Muscle layer of duodenum (tissue), 2 donors: Measurements from ENCODE around the gene PFKL.

Experiments
- H3K27ac ChIP-seq: one replicate; pipeline ENCODE4 v1.7.0; 2013; ENCODE audit warnings: mild to moderate bottlenecking, low read length
- H3K27me3 ChIP-seq: one replicate; pipeline ENCODE4 v1.7.0; 2013; ENCODE audit warnings: low read depth, mild to moderate bottlenecking, control low read depth, low read length
- H3K36me3 ChIP-seq, 2 donors: one replicate each; pipeline ENCODE4 v1.7.0; 2013; ENCODE audit warnings: low read length in 2 of 2, control low read depth in 1 of 2, mild to moderate bottlenecking in 1 of 2; ENCODE audit not compliant: insufficient read depth in 2 of 2, control insufficient read depth in 1 of 2
- H3K4me1 ChIP-seq, 2 donors: one replicate each; pipeline ENCODE4 v1.7.0; 2013; ENCODE audit warnings: low read length in 2 of 2, mild to moderate bottlenecking in 2 of 2, control low read depth in 1 of 2, moderate library complexity in 1 of 2; ENCODE audit not compliant: insufficient read depth in 2 of 2, control insufficient read depth in 1 of 2
- H3K4me3 ChIP-seq, 2 donors: one replicate each; pipeline ENCODE4 v1.7.0; 2013; ENCODE audit warnings: low read length in 2 of 2, low read depth in 1 of 2, mild to moderate bottlenecking in 1 of 2
- H3K9me3 ChIP-seq, 2 donors: one replicate each; pipeline ENCODE4 v1.7.0; 2013; ENCODE audit warnings: low read length in 2 of 2, control low read depth in 1 of 2, mild to moderate bottlenecking in 1 of 2; ENCODE audit not compliant: control insufficient read depth in 1 of 2
- donor health status: healthy.

Gene PFKL

DNA sequence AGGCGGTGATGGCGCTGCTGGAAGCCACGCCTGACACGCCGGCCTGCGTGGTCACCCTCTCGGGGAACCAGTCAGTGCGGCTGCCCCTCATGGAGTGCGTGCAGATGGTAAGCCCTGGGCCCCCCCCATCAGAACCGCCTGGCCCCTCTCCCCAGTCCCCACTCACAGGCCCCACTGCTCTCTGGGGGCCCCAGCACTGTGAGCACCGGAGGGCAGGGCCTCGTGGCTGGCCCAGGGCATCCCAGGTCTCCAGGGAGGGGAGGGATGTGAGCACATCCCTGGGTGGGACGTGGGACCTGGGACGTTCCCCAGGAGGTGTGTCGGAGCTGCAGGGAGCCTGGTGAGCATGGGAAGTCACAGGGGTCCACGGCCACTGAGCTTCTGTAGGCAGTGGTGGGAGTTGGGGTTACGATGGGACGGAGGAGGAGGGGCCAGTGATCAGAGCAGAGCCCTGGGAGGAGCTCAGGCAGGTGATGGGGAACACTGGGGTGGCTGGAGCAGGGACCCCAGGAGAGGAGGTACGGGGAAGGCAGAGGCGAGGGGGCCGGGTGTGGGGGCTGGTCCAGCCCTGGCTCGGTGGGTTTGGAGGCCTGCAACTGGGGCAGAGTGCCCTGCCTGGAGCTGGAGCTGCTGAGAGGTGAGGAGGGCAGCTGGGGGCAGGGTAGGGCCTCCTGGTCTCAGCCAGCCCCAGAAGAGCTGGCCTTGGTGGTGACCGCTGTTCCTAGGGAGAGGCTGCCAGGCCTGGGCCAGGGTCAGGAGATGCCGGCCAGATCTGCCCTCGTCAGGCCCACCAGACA lies 18.8 kb downstream of the PFKL start:
- H3K27ac ChIP-seq: no peak overlapping the region
- no peaks in the 10 kb centered on the region for H3K27me3 ChIP-seq
- no peaks in the 10 kb centered on the region for H3K9me3 ChIP-seq
- H3K4me3 ChIP-seq: no peak overlapping the region
- peaks cover 4 to 72% of the 10 kb centered on the region in 2 donors for H3K36me3 ChIP-seq
- no peaks in the 10 kb centered on the region for H3K4me1 ChIP-seq

DNA sequence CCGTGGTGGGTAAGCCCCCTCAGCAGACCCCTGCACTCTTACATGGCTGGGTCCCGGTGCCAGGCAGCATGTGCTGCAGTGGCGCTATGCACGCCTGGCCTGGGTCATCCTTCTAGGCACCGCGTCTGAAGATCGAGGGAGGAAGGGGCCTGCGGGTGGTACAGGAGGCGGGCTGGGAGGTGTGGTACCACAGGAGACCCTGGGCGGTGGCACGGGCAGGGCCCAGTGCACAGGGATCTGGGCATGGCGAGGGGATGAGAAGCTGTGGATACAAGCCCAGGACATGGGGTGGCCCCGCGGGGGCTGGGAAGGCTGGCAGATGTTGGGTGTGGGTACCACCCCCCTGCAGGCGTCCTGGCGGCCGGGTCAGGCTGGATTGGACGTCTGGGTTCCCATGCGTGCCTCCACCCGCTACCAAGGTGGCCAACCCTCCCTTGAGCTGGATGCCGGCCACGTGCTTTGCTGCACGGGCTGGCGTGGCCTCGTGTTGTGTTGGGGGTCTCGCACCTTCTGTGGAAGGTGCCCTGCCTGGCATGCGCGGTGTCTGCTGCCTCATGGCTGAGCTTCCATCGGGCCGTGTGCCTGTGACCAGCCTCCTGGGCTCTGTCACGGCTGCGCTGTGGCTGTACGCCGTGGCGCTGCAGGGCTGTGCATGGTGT lies 19.7 kb downstream of the PFKL start:
- Histone ChIP-seq H3K9me3 (no peaks in the 10 kb centered on the region), H3K4me1 (no peaks in the 10 kb centered on the region), H3K4me3 (no peak overlapping the region), H3K27me3 (no peaks in the 10 kb centered on the region), H3K36me3 (peaks cover 4 to 75% of the 10 kb centered on the region in 2 donors), H3K27ac (no peak overlapping the region)

DNA sequence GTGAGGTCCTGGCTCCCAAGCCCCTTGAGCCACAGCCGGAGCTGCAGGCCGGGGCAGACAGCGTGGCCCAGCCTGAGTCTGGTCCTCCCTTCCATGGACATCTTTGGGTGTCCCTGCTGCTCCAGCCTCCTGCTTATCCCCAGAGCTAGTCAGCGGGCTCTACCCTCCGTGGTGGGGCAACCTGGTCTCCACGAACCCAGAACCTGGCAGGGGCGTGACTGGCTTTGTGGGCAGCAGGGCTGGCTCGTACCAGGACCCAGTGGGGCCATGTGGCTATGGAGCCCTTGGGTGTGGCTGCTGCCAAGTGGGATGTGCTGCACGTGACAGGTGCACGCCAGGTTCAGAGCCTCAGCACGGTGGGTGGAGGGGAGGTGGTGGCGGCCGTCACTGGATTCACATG lies 21.0 kb downstream of the PFKL start:
- Histone ChIP-seq H3K9me3 (no peaks in the 10 kb centered on the region), H3K36me3 (peaks cover 4 to 87% of the 10 kb centered on the region in 2 donors), H3K4me1 (no peaks in the 10 kb centered on the region), H3K27ac (no peak overlapping the region), H3K4me3 (no peak overlapping the region), H3K27me3 (no peaks in the 10 kb centered on the region)

DNA sequence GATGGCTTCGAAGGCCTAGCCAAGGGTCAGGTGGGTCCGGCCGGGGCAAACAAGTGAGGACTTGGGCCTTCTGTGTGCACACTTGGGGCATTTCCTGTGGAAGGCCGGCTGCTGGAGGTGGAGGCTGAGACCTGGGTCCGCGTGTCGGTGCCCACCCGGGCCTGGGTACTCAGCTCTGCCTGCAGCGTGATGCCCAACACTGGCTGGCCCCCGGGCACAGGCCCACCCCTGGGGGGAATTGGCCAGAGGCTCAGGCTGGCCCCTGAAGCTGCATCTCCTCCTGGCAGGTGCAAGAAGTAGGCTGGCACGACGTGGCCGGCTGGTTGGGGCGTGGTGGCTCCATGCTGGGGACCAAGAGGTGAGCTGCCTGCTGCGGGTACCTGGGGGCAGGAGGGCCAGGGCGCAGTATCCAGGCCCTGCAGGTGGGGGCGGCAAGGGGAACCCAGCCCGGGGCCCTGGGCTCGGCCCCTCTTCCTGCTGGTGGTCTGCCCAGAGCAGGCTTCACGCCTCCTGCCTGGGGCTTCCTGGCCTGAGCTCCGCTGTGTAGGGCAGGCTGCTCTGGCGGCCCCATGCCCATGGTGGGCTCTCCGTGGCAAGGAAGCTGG lies 22.1 kb downstream of the PFKL start:
- Histone ChIP-seq H3K36me3 (peaks cover 4 to 84% of the 10 kb centered on the region in 2 donors), H3K27ac (no peak overlapping the region), H3K4me3 (no peak overlapping the region), H3K9me3 (no peaks in the 10 kb centered on the region), H3K4me1 (no peaks in the 10 kb centered on the region), H3K27me3 (no peaks in the 10 kb centered on the region)

DNA sequence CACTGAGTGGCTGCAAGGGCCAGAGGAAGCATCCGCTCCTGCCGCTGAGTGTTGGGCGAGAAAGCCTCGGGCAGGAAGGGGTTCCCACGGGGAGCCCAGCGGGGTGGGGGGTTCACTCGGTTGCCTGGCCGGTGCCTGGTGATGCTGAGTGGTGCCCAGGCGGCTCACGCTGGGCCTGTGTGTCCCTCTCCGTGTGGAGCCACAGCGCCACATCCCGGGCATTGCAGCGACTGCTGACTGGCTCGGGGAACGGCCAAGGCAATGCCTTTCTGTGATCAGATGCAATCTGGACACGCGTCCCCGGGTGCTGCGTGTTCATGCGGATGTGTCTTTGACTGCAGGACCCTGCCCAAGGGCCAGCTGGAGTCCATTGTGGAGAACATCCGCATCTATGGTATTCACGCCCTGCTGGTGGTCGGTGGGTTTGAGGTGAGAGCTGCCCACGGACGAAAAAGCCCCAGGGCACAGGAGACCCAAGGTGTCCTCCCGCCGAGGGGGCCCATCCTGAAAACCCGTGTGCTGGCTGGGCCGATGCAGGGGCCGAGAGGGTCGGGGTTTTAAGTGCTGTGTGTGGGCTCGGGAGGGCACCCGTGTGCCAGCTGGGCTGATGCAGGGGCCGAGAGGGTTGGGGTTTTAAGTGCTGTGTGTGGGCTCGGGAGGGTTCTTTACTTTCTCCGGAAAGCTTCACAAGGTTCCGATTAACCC lies 22.9 kb downstream of the PFKL start:
- H3K36me3 ChIP-seq: peaks cover 10 to 79% of the 10 kb centered on the region in 2 donors
- no peaks in the 10 kb centered on the region for H3K27me3 ChIP-seq
- H3K27ac ChIP-seq: no peak overlapping the region
- H3K9me3 ChIP-seq: no peaks in the 10 kb centered on the region
- no peaks in the 10 kb centered on the region for H3K4me1 ChIP-seq
- no peak overlapping the region for H3K4me3 ChIP-seq

DNA sequence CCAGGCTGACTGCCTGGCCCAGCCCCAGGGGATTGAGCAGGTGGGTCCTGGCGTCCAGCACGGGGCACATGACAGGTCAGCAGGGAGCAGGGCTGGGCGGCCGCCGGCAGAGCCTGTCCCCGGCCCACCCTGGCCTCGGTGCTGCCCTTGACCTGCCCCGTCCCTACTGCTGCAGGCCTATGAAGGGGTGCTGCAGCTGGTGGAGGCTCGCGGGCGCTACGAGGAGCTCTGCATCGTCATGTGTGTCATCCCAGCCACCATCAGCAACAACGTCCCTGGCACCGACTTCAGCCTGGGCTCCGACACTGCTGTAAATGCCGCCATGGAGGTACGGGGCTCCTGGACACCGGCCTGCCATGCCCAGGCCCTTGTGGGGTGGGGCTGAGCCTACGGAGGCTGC lies 23.7 kb downstream of the PFKL start:
- Histone ChIP-seq H3K4me3 (no peak overlapping the region), H3K36me3 (peaks cover 10 to 70% of the 10 kb centered on the region in 2 donors), H3K27ac (no peak overlapping the region), H3K27me3 (no peaks in the 10 kb centered on the region), H3K4me1 (no peaks in the 10 kb centered on the region), H3K9me3 (no peaks in the 10 kb centered on the region)

DNA sequence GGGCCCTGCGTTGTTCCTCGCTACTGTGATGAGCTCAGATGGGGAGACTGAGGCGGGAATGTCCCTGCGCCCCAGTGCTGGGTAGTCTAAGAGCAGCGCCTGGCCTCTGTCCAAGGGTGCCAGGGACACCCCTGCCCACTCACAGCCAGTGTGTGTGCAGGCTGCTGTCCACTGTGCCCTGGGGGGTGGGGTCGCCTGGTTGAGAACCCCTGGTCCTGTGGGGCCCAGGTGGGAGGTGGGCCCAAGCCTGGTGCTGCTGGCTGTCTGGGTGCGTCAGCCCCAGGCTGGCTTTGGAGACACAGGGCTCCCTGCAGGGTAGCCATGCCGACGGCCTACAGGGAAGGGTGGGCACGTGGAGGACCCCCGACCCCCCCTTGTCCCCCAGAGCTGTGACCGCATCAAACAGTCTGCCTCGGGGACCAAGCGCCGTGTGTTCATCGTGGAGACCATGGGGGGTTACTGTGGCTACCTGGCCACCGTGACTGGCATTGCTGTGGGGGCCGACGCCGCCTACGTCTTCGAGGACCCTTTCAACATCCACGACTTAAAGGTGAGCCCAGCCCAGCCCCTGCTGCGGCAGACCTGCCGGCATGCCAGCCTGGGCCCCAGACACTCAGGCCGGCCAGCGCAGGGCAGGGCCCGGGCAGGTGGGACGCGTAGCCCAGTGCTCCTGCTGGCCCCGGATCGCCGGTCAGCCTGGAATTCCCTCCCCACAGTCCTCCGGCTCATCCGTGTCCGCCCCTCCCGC lies 24.4 kb downstream of the PFKL start:
- no peaks in the 10 kb centered on the region for H3K9me3 ChIP-seq
- H3K4me3 ChIP-seq: no peak overlapping the region
- no peaks in the 10 kb centered on the region for H3K27me3 ChIP-seq
- peaks cover 10 to 65% of the 10 kb centered on the region in 2 donors for H3K36me3 ChIP-seq
- no peaks in the 10 kb centered on the region for H3K4me1 ChIP-seq
- no peak overlapping the region for H3K27ac ChIP-seq

DNA sequence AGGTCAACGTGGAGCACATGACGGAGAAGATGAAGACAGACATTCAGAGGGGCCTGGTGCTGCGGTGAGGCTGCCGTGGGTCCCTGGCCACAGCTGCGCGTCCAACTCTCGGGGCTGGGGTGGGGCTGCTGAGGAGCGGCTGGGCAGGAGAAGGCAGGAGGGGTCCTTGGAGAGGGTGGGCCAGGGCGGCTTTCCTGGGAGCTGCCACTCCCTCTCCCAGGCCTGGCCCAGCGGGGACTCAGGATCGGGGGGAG lies 24.9 kb downstream of the PFKL start:
- Histone ChIP-seq H3K27me3 (no peaks in the 10 kb centered on the region), H3K9me3 (no peaks in the 10 kb centered on the region), H3K4me3 (no peak overlapping the region), H3K36me3 (peaks cover 10 to 60% of the 10 kb centered on the region in 2 donors), H3K4me1 (no peaks in the 10 kb centered on the region), H3K27ac (no peak overlapping the region)

DNA sequence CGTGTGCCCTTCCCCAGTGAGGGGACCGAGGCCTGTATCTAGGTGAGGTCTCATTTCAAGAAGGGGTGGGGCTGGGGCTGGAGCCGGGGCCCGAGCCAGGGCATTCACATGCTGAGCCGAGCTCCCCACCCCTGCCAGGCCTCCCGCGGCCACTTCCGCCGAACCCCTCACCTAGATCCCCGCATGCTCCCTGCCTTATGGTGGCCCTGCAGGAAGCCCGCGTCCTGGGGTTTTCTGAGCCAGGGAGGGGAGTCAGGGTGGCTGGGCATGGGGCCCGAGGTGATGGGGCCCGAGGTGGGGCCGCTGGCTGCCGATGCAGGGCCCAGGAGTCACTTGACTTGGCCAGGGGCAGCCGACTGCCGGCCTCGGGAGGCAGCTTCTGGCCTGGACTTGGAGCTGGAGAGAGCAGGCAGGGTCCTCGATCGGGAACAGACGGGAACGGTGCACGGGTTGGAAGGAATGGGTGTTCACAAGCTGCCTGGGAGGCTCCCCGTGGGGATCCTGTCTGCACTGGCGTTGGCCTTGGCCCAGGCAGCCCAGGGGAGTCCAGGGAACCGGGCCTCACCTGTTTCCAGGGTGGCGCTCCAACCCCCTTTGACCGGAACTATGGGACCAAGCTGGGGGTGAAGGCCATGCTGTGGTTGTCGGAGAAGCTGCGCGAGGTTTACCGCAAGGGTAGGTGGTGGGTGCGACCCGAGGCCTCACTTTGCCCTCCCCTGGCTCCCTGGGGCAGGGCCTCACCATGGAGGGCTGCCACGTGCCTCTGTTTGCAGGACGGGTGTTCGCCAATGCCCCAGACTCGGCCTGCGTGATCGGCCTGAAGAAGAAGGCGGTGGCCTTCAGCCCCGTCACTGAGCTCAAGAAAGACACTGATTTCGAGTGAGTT lies 25.8 kb downstream of the PFKL start:
- Histone ChIP-seq H3K4me3 (no peak overlapping the region), H3K9me3 (no peaks in the 10 kb centered on the region), H3K27me3 (no peaks in the 10 kb centered on the region), H3K36me3 (peaks cover 10 to 55% of the 10 kb centered on the region in 2 donors), H3K27ac (no peak overlapping the region), H3K4me1 (no peaks in the 10 kb centered on the region)

DNA sequence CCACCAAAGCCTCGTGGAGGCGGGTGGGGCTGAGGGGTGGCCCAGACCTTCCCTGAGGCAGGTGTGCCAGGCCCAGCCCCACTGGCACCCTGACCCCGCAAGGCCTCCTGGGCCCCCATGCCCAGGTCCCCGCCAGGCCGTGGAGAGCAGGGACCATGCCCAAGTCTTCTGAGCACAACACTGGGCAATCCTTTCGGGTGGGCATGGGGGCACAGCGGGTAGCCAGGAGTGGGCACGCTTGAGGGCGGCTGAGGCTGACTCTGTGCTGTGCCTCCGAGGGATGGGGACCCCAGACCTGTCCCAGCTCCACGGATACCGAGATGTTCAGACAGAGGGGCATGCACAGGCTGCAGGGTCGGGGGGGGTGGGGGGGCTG lies 26.4 kb downstream of the PFKL start:
- Histone ChIP-seq H3K36me3 (peaks cover 10 to 51% of the 10 kb centered on the region in 2 donors), H3K4me3 (no peak overlapping the region), H3K27ac (no peak overlapping the region), H3K27me3 (no peaks in the 10 kb centered on the region), H3K9me3 (no peaks in the 10 kb centered on the region), H3K4me1 (no peaks in the 10 kb centered on the region)
